GM12878 (cell line): ENCODE results near the gene CD34. TPM values are rescaled to one million over a fixed set of nuclear protein-coding genes. Genes with fewer than 3 reads are reported as not detected.

Experiments used
- ATAC-seq: fragments of 200-7000 bp; cut with Tn5 transposase; 3 replicates; pipeline ENCODE4 v1.9.1; 2020; ENCODE audit warnings: mild to moderate bottlenecking, moderate library complexity
- BruUV-seq: library from RNA; stranded (reverse); fragments of 400-500 nt; replicated peaks from 2 replicates; lab custom pipeline; 2021; lab: Mats Ljungman, UMichigan
- CTCF ChIA-PET: fragments of 300-600 bp; sonication (Branson Sonifier 250); formaldehyde crosslinking; extraction: SDS; loops from one replicate; lab custom pipeline; 2021; ENCODE audit warnings: inconsistent platforms; lab: Yijun Ruan, JAX
- POLR2A ChIA-PET: fragments of 350-600 bp; formaldehyde crosslinking; extraction: SDS; loops from one replicate; lab custom pipeline; 2021; ENCODE audit warnings: inconsistent platforms; lab: Charles Lee
- RAD21 ChIA-PET: fragments of 300-600 bp; sonication (Branson Sonifier 250); formaldehyde crosslinking; loops from one replicate; lab custom pipeline; 2023; ENCODE audit warnings: antibody characterized with exemption; ENCODE audit not compliant: unreplicated experiment; lab: Charles Lee
- SMC1A ChIA-PET: fragments of 300-600 bp; sonication (Branson Sonifier 250); formaldehyde crosslinking; loops from one replicate; lab custom pipeline; 2023; ENCODE audit not compliant: unreplicated experiment, uncharacterized antibody; lab: Charles Lee
- DNase-seq: peaks from one replicate; pipeline ENCODE4 v3.0.0-alpha.2; 2011; ENCODE audit warnings: low read depth, low spot score
- FAIRE-seq: peaks from 3 replicates; lab custom pipeline; 2011; peaks lifted over from hg19 to GRCh38; lab: Jason Lieb, UNC
- H2AFZ ChIP-seq: 2 replicates; pipeline ENCODE4 v1.6.0; 2011; ENCODE audit warnings: low read depth, low read length, control low read depth; ENCODE audit not compliant: control insufficient read depth
- H3K27ac ChIP-seq: 2 replicates; pipeline ENCODE4 v1.5.1; 2011; ENCODE audit warnings: control low read depth; ENCODE audit not compliant: control insufficient read depth, insufficient read depth
- H3K27me3 ChIP-seq, 2 experiments: replicated peaks in 1 of 2; 2 replicates each; pipeline versions ENCODE4 v1.6.0 to v1.6.1; 2011; ENCODE audit warnings: low read length in 1 of 2; ENCODE audit not compliant: control insufficient read depth in 2 of 2, insufficient read depth in 2 of 2
- H3K36me3 ChIP-seq, 2 experiments: 2 replicates each; pipeline ENCODE4 v1.5.1; 2011; ENCODE audit warnings: low read length in 1 of 2; ENCODE audit not compliant: control insufficient read depth in 2 of 2, insufficient read depth in 2 of 2
- H3K4me1 ChIP-seq: 2 replicates; pipeline ENCODE4 v1.6.1; 2011; ENCODE audit warnings: mild to moderate bottlenecking, low read length, moderate library complexity, mixed read lengths; ENCODE audit not compliant: control insufficient read depth, insufficient read depth
- H3K4me2 ChIP-seq: 2 replicates; pipeline ENCODE4 v1.6.0; 2011; ENCODE audit warnings: control low read depth; ENCODE audit not compliant: control insufficient read depth, insufficient read depth
- H3K4me3 ChIP-seq: fragments of 200-600 bp; sonication (generic); 2 replicates; pipeline ENCODE4 v1.5.1; 2016
- H3K79me2 ChIP-seq: 2 replicates; pipeline ENCODE4 v1.6.0; 2011; ENCODE audit warnings: low read length; ENCODE audit not compliant: control insufficient read depth, insufficient read depth
- H3K9ac ChIP-seq: 2 replicates; pipeline ENCODE4 v1.8.0; 2011; ENCODE audit warnings: low read length, control low read depth, mixed read lengths; ENCODE audit not compliant: control insufficient read depth, insufficient read depth
- H3K9me3 ChIP-seq: replicated peaks from 3 replicates; pipeline ENCODE4 v1.5.1; 2011; ENCODE audit warnings: mild to moderate bottlenecking, low read length; ENCODE audit not compliant: control insufficient read depth, insufficient read depth
- H4K20me1 ChIP-seq: 2 replicates; pipeline ENCODE4 v1.6.0; 2011; ENCODE audit not compliant: control insufficient read depth, insufficient read depth
- ASH2L ChIP-seq: fragments of 300-600, 200-600 bp; sonication (generic); IDR thresholded peaks from 2 replicates; pipeline ENCODE4 v1.6.1; 2017; ENCODE audit warnings: low read depth, mild to moderate bottlenecking, borderline replicate concordance
- CEBPB ChIP-seq, 2 experiments: fragments of 150-350 bp in 1 of 2; IDR thresholded peaks; 2 replicates each; pipeline ENCODE4 v1.6.1; 2012 to 2014; ENCODE audit warnings: low read depth in 2 of 2, low read length in 2 of 2, borderline replicate concordance in 1 of 2, inconsistent platforms in 1 of 2
- DPF2 ChIP-seq: fragments of 450-650 bp; IDR thresholded peaks from 2 replicates; pipeline ENCODE4 v1.6.1; 2017; ENCODE audit warnings: mild to moderate bottlenecking
- EED ChIP-seq: sonication (generic); IDR thresholded peaks from 2 replicates; pipeline ENCODE4 v1.6.1; 2016; ENCODE audit warnings: antibody characterized with exemption, low read depth
- EP300 ChIP-seq, 2 experiments: fragments of 150-350 bp in 1 of 2; IDR thresholded peaks; 2 replicates each; pipeline ENCODE4 v1.6.1; 2011 to 2012; ENCODE audit warnings: low read depth in 2 of 2, low read length in 2 of 2, borderline replicate concordance in 1 of 2, improper control_type of control experiment in 1 of 2, inconsistent platforms in 1 of 2; ENCODE audit not compliant: control insufficient read depth in 1 of 2
- MTA2 ChIP-seq: fragments of 450-650 bp; IDR thresholded peaks from 2 replicates; pipeline ENCODE4 v1.6.1; 2016; ENCODE audit warnings: low read depth, mild to moderate bottlenecking, moderate library complexity
- NRF1 ChIP-seq: conservative IDR thresholded peaks from 2 replicates; pipeline ENCODE4 v1.6.1; 2011; ENCODE audit warnings: mild to moderate bottlenecking, low read depth, low read length, improper control_type of control experiment
- POU2F2 ChIP-seq: IDR thresholded peaks from 3 replicates; pipeline ENCODE4 v1.6.1; 2011; ENCODE audit warnings: low read depth, mild to moderate bottlenecking, low read length, borderline replicate concordance
- STAT3 ChIP-seq: IDR thresholded peaks from 2 replicates; pipeline ENCODE4 v1.6.1; 2011; ENCODE audit warnings: low read depth, low read length, improper control_type of control experiment
- USF1 ChIP-seq: IDR thresholded peaks from 2 replicates; pipeline ENCODE4 v1.6.1; 2011; ENCODE audit warnings: borderline replicate concordance, low read depth, mild to moderate bottlenecking, moderate library complexity, mixed read lengths, low read length; ENCODE audit not compliant: insufficient read depth; ENCODE audit errors: extremely low read length
- WGBS: methylation state at CpG from one replicate; pipeline ENCODE4 v1.1.6; 2016; ENCODE audit warnings: low lambda C conversion rate; ENCODE audit not compliant: insufficient replicate concordance, insufficient coverage; ENCODE audit errors: missing lambda C conversion rate; 5-methylcytosine and 5-hydroxymethylcytosine counted together
- in situ Hi-C: fragments of 300-500 bp; cut with MboI; formaldehyde crosslinking; loops from 9 replicates; pipeline ENCODE4 v1.14.3; 2018; ENCODE audit warnings: mixed read lengths
- intact Hi-C: fragments of 100-400 bp; cut with micrococcal nuclease; formaldehyde crosslinking; loops from one replicate; pipeline ENCODE4 v1.14.2; 2022; ENCODE audit not compliant: unreplicated experiment
- polyA plus RNA-seq, 11 experiments: library from polyadenylated mRNA; depleted of rRNA in 4 of 11; unstranded in 6 of 11; stranded (reverse) in 5 of 11; fragments of >200 nt; fragmentation: Nextera tagmentation in 4 of 11; fragmentation: Illumina TruSeq in 1 of 11; extraction: Ambion mirVana in 4 of 11; extraction: Trizol in 1 of 11; gene quantifications; 1 replicate in 1 of 11; 2 replicates in 10 of 11; pipeline versions ENCODE4 v1.2.1 to v1.2.3, GENCODE V29; 2011 to 2016; ENCODE audit warnings: inconsistent platforms in 2 of 11, missing spikeins in 2 of 11, low read depth in 1 of 11
- total RNA-seq, 4 experiments: library from RNA; depleted of rRNA in 3 of 4; stranded (reverse); fragments of >200 nt in 3 of 4; fragmentation: Illumina TruSeq in 1 of 4; extraction: Trizol in 1 of 4; gene quantifications; 2 replicates each; pipeline versions ENCODE4 v1.2.1 to v1.2.3, GENCODE V29; 2013 to 2021

Gene CD34
- total and polyA plus RNA-seq, 10 of the 15 experiments (the other 5 are each of a cell fraction or from before 2014, with no cell fraction given): under 0.01 to 0.08 (median 0.02) TPM; not detected in 6

GRCh38 chr1:207891148-207891547, 19.8 kb downstream of the CD34 start:
- RAD21 ChIA-PET: interaction anchor here (1.5 kb wide), 1 partner anchor 72 kb away, joined by 3 read pairs; no protein-coding TSS in a partner anchor
- 78% methylated on average over 6 of the region's 6 CpGs for WGBS
- no peak for DNase-seq
- POLR2A ChIA-PET: no interaction called here
- SMC1A ChIA-PET: interaction anchor here (1.0 to 1.4 kb wide), 2 partner anchors 65 to 72 kb away, joined by 3 to 5 read pairs; no protein-coding TSS in a partner anchor
- no peak overlapping the region for H3K27ac ChIP-seq
- intact Hi-C loops: no loop called here
- peaks cover 9% of the 10 kb centered on the region for H3K4me1 ChIP-seq
- no peaks in the 10 kb centered on the region for H3K79me2 ChIP-seq
- no peaks in the 10 kb centered on the region for H4K20me1 ChIP-seq
- H3K9ac ChIP-seq: no peak overlapping the region
- CTCF ChIA-PET: interaction anchor here (1.1 to 1.8 kb wide), 2 partner anchors 16 to 72 kb away, joined by 3 to 5 read pairs; no protein-coding TSS in a partner anchor
- no TSS peak for BruUV-seq
- H3K9me3 ChIP-seq: no peaks in the 10 kb centered on the region
- no peaks in the 10 kb centered on the region for H3K36me3 ChIP-seq
- H3K27me3 ChIP-seq: peaks cover 0 to 2% of the 10 kb centered on the region in 2 experiments; a peak in 1 of 4 replicates
- in situ Hi-C loops: no loop called here
- no peak for FAIRE-seq
- no peak for ATAC-seq
- no peak overlapping the region for H3K4me2 ChIP-seq
- no peak overlapping the region for H3K4me3 ChIP-seq
- TF ChIP-seq NRF1 (no peak), EED (no peak), DPF2 (no peak), POU2F2 (no peak), CEBPB (IDR thresholded peaks at IDR 0.05; ENCODE audit: borderline replicate concordance in 1 of 2, low read depth in 2 of 2, low read length in 2 of 2) (no peak), ASH2L (no peak), EP300 (IDR thresholded peaks at IDR 0.05; ENCODE audit: borderline replicate concordance in 1 of 2, control insufficient read depth in 1 of 2, low read depth in 2 of 2, low read length in 2 of 2) (no peak), MTA2 (no peak), USF1 (no peak), STAT3 (no peak)
- H2AFZ ChIP-seq: no peak overlapping the region
